B cell (primary cell): ENCODE results near the gene KCNQ5. TPM values are rescaled to one million over a fixed set of nuclear protein-coding genes. Genes with fewer than 3 reads are reported as not detected.

Experiments
- ATAC-seq: fragments of 200-7000 bp; cut with Tn5 transposase; one replicate; pipeline ENCODE4 v1.10.0; 2021; ENCODE audit warnings: low read depth, mild to moderate bottlenecking, moderate number of reproducible peaks, moderate library complexity
- CTCF ChIA-PET: fragments of 350-600 bp; sonication (Branson Sonifier 250); formaldehyde crosslinking; loops from one replicate; lab custom pipeline; 2021; ENCODE audit warnings: antibody characterized with exemption, inconsistent platforms; lab: Charles Lee
- POLR2A ChIA-PET: fragments of 350-600 bp; sonication (Branson Sonifier 250); formaldehyde crosslinking; loops from one replicate; lab custom pipeline; 2021; ENCODE audit warnings: antibody characterized with exemption; lab: Charles Lee
- DNase-seq: peaks from one replicate; pipeline ENCODE4 v3.0.0; 2013
- H2AFZ ChIP-seq: 2 replicates; pipeline ENCODE4 v1.6.1; 2012; ENCODE audit warnings: mild to moderate bottlenecking, low read depth, low read length; ENCODE audit not compliant: insufficient read depth, poor library complexity, severe bottlenecking
- H3K27ac ChIP-seq, 2 donors: 1 replicate in 1 of 2; 2 replicates in 1 of 2; pipeline ENCODE4 v1.5.1; 2012 to 2013; ENCODE audit warnings: low read length in 2 of 2, mild to moderate bottlenecking in 2 of 2, moderate library complexity in 1 of 2
- H3K27me3 ChIP-seq, 4 experiments: fragments of 200-600 bp in 1 of 4; sonication (generic) in 1 of 4; replicated peaks in 1 of 4; 1 replicate in 2 of 4; 2 replicates in 2 of 4; pipeline versions ENCODE4 v1.6.1 to v1.7.0; 2013 to 2016; ENCODE audit warnings: low read length in 3 of 4, mild to moderate bottlenecking in 2 of 4, mixed read lengths in 1 of 4, moderate library complexity in 1 of 4; ENCODE audit not compliant: insufficient read depth in 4 of 4, control insufficient read depth in 3 of 4; ENCODE audit errors: control extremely low read depth in 1 of 4
- H3K36me3 ChIP-seq, 2 experiments: replicated peaks in 1 of 2; 1 replicate in 1 of 2; 2 replicates in 1 of 2; pipeline versions ENCODE4 v1.6.1 to v1.7.1; 2013; ENCODE audit warnings: low read length in 1 of 2; ENCODE audit not compliant: insufficient read depth in 2 of 2, control insufficient read depth in 1 of 2; ENCODE audit errors: control extremely low read depth in 1 of 2, extremely low read depth in 1 of 2
- H3K4me1 ChIP-seq, 2 donors: fragments of 200-600 bp in 1 of 2; sonication (generic) in 1 of 2; 1 replicate in 1 of 2; 2 replicates in 1 of 2; pipeline versions ENCODE4 v1.5.1 to v1.6.1; 2013 to 2017; ENCODE audit warnings: low read length in 2 of 2; ENCODE audit not compliant: control insufficient read depth in 2 of 2, insufficient read depth in 2 of 2
- H3K4me2 ChIP-seq: replicated peaks from 2 replicates; pipeline ENCODE3; 2012; ENCODE audit warnings: mild to moderate bottlenecking, low read depth, low read length; ENCODE audit not compliant: poor library complexity, severe bottlenecking
- H3K4me3 ChIP-seq, 5 experiments: fragments of 200-600 bp in 1 of 5; sonication (generic) in 1 of 5; 1 replicate in 3 of 5; 2 replicates in 2 of 5; pipeline versions ENCODE4 v1.5.1 to v1.7.0; 2011 to 2016; ENCODE audit warnings: low read length in 4 of 5, mild to moderate bottlenecking in 4 of 5, low read depth in 2 of 5, control low read depth in 1 of 5, moderate library complexity in 1 of 5; ENCODE audit not compliant: insufficient read depth in 1 of 5; ENCODE audit errors: control extremely low read depth in 1 of 5, extremely low read depth in 1 of 5
- H3K79me2 ChIP-seq: fragments of 200-600 bp; sonication (generic); one replicate; pipeline ENCODE4 v1.6.0; 2016; ENCODE audit warnings: low read length; ENCODE audit not compliant: control insufficient read depth, insufficient read depth
- H3K9ac ChIP-seq: fragments of 200-600 bp; sonication (generic); 2 replicates; pipeline ENCODE4 v1.6.1; 2017; ENCODE audit warnings: mild to moderate bottlenecking, low read length, moderate library complexity
- H3K9me3 ChIP-seq, 3 donors: one replicate each; pipeline versions ENCODE4 v1.6.1 to v1.7.1; 2013; ENCODE audit warnings: low read length in 2 of 3; ENCODE audit not compliant: control insufficient read depth in 2 of 3, insufficient read depth in 1 of 3; ENCODE audit errors: control extremely low read depth in 1 of 3
- H4K20me1 ChIP-seq: 2 replicates; pipeline ENCODE4 v1.6.0; 2012; ENCODE audit warnings: mild to moderate bottlenecking, low read length; ENCODE audit not compliant: insufficient read depth, control insufficient read depth, poor library complexity, severe bottlenecking
- H3K27ac Mint-ChIP-seq: one replicate; pipeline ENCODE4 v1.8.0; 2021; ENCODE audit warnings: mixed read lengths
- H3K27me3 Mint-ChIP-seq: one replicate; pipeline ENCODE4 v1.8.0; 2021; ENCODE audit warnings: mixed read lengths
- H3K4me1 Mint-ChIP-seq: one replicate; pipeline ENCODE4 v1.8.0; 2021; ENCODE audit warnings: mixed read lengths
- H3K4me3 Mint-ChIP-seq: one replicate; pipeline ENCODE4 v1.8.0; 2021; ENCODE audit warnings: mixed read lengths
- H3K9me3 Mint-ChIP-seq: one replicate; pipeline ENCODE4 v1.8.0; 2022; ENCODE audit warnings: mixed read lengths; ENCODE audit not compliant: insufficient read depth
- CTCF ChIP-seq: fragments of 200-600 bp; IDR thresholded peaks from one replicate; pipeline ENCODE4 v1.8.0; 2022; ENCODE audit warnings: antibody characterized with exemption, mild to moderate bottlenecking
- EZH2 ChIP-seq: IDR thresholded peaks from 2 replicates; pipeline ENCODE4 v1.6.1; 2012; ENCODE audit warnings: borderline replicate concordance, low read depth, mild to moderate bottlenecking, moderate library complexity, low read length; ENCODE audit not compliant: insufficient read depth, poor library complexity, severe bottlenecking
- WGBS: methylation state at CpG from one replicate; pipeline ENCODE4 v1.1.5; 2013; ENCODE audit warnings: missing lambda C conversion rate; ENCODE audit not compliant: insufficient coverage; 5-methylcytosine and 5-hydroxymethylcytosine counted together
- intact Hi-C: fragments of 100-400 bp; cut with micrococcal nuclease; formaldehyde crosslinking; loops from one replicate; pipeline ENCODE4 v1.10.0; 2022
- polyA plus RNA-seq: library from polyadenylated mRNA; depleted of rRNA; stranded (reverse); fragments of >200 nt; gene quantifications from 2 replicates; pipeline ENCODE4 v1.2.3, GENCODE V29; 2012
- total RNA-seq, 2 donors: library from RNA; stranded (reverse); fragments of 120-200 nt in 1 of 2; gene quantifications; 1 replicate in 1 of 2; 2 replicates in 1 of 2; pipeline versions ENCODE4 v1.2.3 to v1.2.4, GENCODE V29; 2013 to 2022

The KCNQ5 gene
- total and polyA plus RNA-seq, 2 donors (not counting 1 experiment from before 2014, with no cell fraction given): 2.3 to 9.4 TPM

GRCh38 chr6:72654071-72654621, 32.3 kb downstream of the KCNQ5 start:
- ATAC-seq: peak; percentile 39
- WGBS: 67% methylated on average over 1 of the region's 2 CpGs

More at GRCh38 chr6:72654071-72654621, 32.3 kb downstream of the KCNQ5 start:
- no peak overlapping the region for H3K27ac ChIP-seq
- H3K9ac ChIP-seq: no peak overlapping the region
- TF ChIP-seq EZH2: no peak
- TF ChIP-seq CTCF: no peak
- no peak overlapping the region for H3K4me3 ChIP-seq
- no peaks in the 10 kb centered on the region for H4K20me1 ChIP-seq
- H3K36me3 ChIP-seq: no peaks in the 10 kb centered on the region
- intact Hi-C loops: loop anchor here (2.0 to 5.0 kb wide), 2 partner anchors 15 to 33 kb away; no protein-coding TSS in a partner anchor
- peaks cover 34% of the 10 kb centered on the region for H3K4me1 Mint-ChIP-seq
- peaks cover 6 to 21% of the 10 kb centered on the region in 2 donors for H3K4me1 ChIP-seq
- ChIA-PET CTCF (interaction anchor here (1.1 kb wide), 1 partner anchor 11 kb away, joined by 4 read pairs; no protein-coding TSS in a partner anchor), POLR2A (no interaction called here)
- no peaks in the 10 kb centered on the region for H3K9me3 ChIP-seq
- no peak overlapping the region for H2AFZ ChIP-seq
- no peaks in the 10 kb centered on the region for H3K9me3 Mint-ChIP-seq
- H3K27me3 ChIP-seq: no peaks in the 10 kb centered on the region
- no peak overlapping the region for H3K27ac Mint-ChIP-seq
- H3K4me3 Mint-ChIP-seq: no peak overlapping the region
- H3K79me2 ChIP-seq: peaks cover 30% of the 10 kb centered on the region
- no peaks in the 10 kb centered on the region for H3K27me3 Mint-ChIP-seq
- peak overlapping the region; percentile 8 for H3K4me2 ChIP-seq
- peak; percentile 22 for DNase-seq
